OCI-LY7 (cell line): ENCODE measurements around the gene LMO3. TPM values are rescaled to one million over a fixed set of nuclear protein-coding genes. Genes with fewer than 3 reads are reported as not detected.

Experiments used
- BruUV-seq: library from RNA; stranded (reverse); fragments of 400-500 nt; replicated peaks from 2 replicates; lab custom pipeline; 2021; lab: Mats Ljungman, UMichigan
- CTCF ChIA-PET: fragments of 300-600 bp; sonication (Branson Sonifier 250); formaldehyde crosslinking; loops from one replicate; lab custom pipeline; 2022; ENCODE audit warnings: antibody characterized with exemption; ENCODE audit not compliant: unreplicated experiment; lab: Charles Lee
- POLR2A ChIA-PET: fragments of 300-600 bp; sonication (Branson Sonifier 250); formaldehyde crosslinking; loops from one replicate; lab custom pipeline; 2022; ENCODE audit warnings: antibody characterized with exemption; lab: Charles Lee
- DNase-seq: peaks from one replicate; pipeline ENCODE4 v3.0.0-alpha.2; 2015; ENCODE audit warnings: low spot score
- H2AFZ ChIP-seq: fragments of 200-600 bp; sonication (generic), shearing (Covaris generic); 2 replicates; pipeline ENCODE4 v1.6.1; 2014; ENCODE audit warnings: mild to moderate bottlenecking, antibody characterized with exemption, low read length, moderate library complexity
- H3K27ac ChIP-seq: fragments of 200-600 bp; sonication (generic); 2 replicates; pipeline ENCODE4 v1.5.1; 2014; ENCODE audit warnings: mixed run types, low read depth, mild to moderate bottlenecking, moderate library complexity, low read length, inconsistent platforms; ENCODE audit not compliant: poor library complexity, severe bottlenecking
- H3K36me3 ChIP-seq: fragments of 200-600 bp; sonication (generic); 2 replicates; pipeline ENCODE4 v1.6.1; 2014; ENCODE audit warnings: mild to moderate bottlenecking, antibody characterized with exemption, low read length, moderate library complexity, mixed read lengths; ENCODE audit not compliant: insufficient read depth
- H3K4me1 ChIP-seq: fragments of 200-600 bp; sonication (generic); 2 replicates; pipeline ENCODE4 v1.5.1; 2014; ENCODE audit warnings: mild to moderate bottlenecking, low read length; ENCODE audit not compliant: insufficient read depth, poor library complexity, severe bottlenecking
- H3K4me2 ChIP-seq: fragments of 200-600 bp; sonication (generic); 2 replicates; pipeline ENCODE4 v1.6.1; 2014; ENCODE audit warnings: mild to moderate bottlenecking, low read length
- H3K4me3 ChIP-seq: fragments of 200-600 bp; sonication (generic); 2 replicates; pipeline ENCODE4 v1.5.1; 2014; ENCODE audit warnings: mild to moderate bottlenecking, low read depth, low read length; ENCODE audit not compliant: poor library complexity, severe bottlenecking
- H3K79me2 ChIP-seq: fragments of 200-600 bp; sonication (generic); 2 replicates; pipeline ENCODE4 v1.6.1; 2016; ENCODE audit warnings: low read depth, mild to moderate bottlenecking, low read length, moderate library complexity, mixed read lengths; ENCODE audit not compliant: insufficient read depth
- H3K9me2 ChIP-seq: fragments of 200-600 bp; sonication (generic); 2 replicates; pipeline ENCODE4 v1.6.1; 2016; ENCODE audit warnings: mild to moderate bottlenecking, low read length, mixed read lengths; ENCODE audit not compliant: insufficient read depth
- H3K9me3 ChIP-seq: fragments of 200-600 bp; sonication (generic); 2 replicates; pipeline ENCODE4 v1.6.1; 2014; ENCODE audit warnings: mild to moderate bottlenecking, mixed run types, low read length, mixed read lengths
- H4K20me1 ChIP-seq: fragments of 200-600 bp; sonication (generic); 2 replicates; pipeline ENCODE4 v1.6.1; 2014; ENCODE audit warnings: mild to moderate bottlenecking, antibody characterized with exemption, low read length, moderate library complexity, mixed read lengths; ENCODE audit not compliant: insufficient read depth
- EZH2phosphoT487 ChIP-seq: fragments of 200-600 bp; sonication (generic); IDR thresholded peaks from 2 replicates; pipeline ENCODE4 v1.6.1; 2018; ENCODE audit warnings: low read depth, borderline replicate concordance, mild to moderate bottlenecking, mixed run types, antibody characterized with exemption, low read length, moderate library complexity, mixed read lengths
- intact Hi-C: fragments of 100-400 bp; cut with micrococcal nuclease; formaldehyde crosslinking; loops from one replicate; pipeline ENCODE4 v1.10.0; 2022; ENCODE audit not compliant: unreplicated experiment
- total RNA-seq, 2 experiments: library from RNA; depleted of rRNA in 1 of 2; stranded (reverse); fragments of >200 nt in 1 of 2; shearing (Covaris generic) in 1 of 2; gene quantifications; 2 replicates each; pipeline ENCODE4 v1.2.3, GENCODE V29; 2014 to 2022
- TF ChIP-seq, protein P1 (sequence below): fragments of 200-600 bp; sonication (generic); conservative IDR thresholded peaks from 2 replicates; pipeline ENCODE4 v1.5.1; 2014; ENCODE audit warnings: mild to moderate bottlenecking, antibody characterized with exemption, low read length, moderate library complexity, mixed read lengths

The LMO3 gene
- total RNA-seq, 2 experiments from 2014 or later, result 10.6 to 13.1 TPM

DNA sequence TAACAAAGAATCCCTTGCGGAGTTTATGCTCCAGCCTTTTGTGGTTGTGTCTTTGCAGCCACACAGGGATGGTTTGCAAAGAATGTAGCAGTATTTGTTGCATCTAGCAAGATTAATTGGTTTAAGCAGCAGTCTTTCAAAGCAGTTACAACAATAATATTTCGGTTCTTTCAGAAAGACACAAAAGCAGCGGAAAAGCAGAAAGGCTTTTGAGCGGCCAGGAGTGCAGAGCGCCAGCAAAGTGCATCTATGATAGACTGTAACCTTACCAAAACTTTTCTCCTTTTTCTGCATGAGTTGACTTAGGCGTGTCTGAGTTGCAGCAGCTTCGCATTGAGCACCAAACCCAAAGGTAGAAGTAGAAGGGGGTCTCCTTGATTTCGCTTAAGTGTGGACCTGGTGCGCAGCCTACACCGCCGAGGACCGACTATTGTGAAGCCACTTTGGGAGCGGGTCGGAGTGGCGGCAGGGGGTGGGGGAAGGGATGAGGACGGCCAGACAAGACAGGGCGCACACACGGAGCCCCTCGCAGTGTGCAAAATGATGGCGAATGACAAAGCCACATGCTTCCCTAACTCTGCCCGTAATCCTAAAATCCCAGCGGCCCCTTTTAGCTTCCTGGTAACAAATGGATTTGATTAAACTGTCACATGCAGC is 1.2 kb downstream of the LMO3 start:
- Histone ChIP-seq H3K36me3 (peaks cover 6% of the 10 kb centered on the region; the same call in 1 of the 2 replicates), H3K9me3 (no peaks in the 10 kb centered on the region), H3K4me1 (peaks cover 41% of the 10 kb centered on the region), H2AFZ (no peak overlapping the region), H3K27ac (no peak overlapping the region), H4K20me1 (no peaks in the 10 kb centered on the region), H3K4me2 (peak overlapping the region; percentile 80), H3K4me3 (peak overlapping the region; percentile 77), H3K9me2 (no peaks in the 10 kb centered on the region), H3K79me2 (peaks cover 19% of the 10 kb centered on the region; the same call in 1 of the 2 replicates)
- BruUV-seq, result no TSS peak
- no peak for TF ChIP-seq EZH2phosphoT487
- TF ChIP-seq, protein P1, sequence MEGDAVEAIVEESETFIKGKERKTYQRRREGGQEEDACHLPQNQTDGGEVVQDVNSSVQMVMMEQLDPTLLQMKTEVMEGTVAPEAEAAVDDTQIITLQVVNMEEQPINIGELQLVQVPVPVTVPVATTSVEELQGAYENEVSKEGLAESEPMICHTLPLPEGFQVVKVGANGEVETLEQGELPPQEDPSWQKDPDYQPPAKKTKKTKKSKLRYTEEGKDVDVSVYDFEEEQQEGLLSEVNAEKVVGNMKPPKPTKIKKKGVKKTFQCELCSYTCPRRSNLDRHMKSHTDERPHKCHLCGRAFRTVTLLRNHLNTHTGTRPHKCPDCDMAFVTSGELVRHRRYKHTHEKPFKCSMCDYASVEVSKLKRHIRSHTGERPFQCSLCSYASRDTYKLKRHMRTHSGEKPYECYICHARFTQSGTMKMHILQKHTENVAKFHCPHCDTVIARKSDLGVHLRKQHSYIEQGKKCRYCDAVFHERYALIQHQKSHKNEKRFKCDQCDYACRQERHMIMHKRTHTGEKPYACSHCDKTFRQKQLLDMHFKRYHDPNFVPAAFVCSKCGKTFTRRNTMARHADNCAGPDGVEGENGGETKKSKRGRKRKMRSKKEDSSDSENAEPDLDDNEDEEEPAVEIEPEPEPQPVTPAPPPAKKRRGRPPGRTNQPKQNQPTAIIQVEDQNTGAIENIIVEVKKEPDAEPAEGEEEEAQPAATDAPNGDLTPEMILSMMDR, result no peak
- ChIA-PET POLR2A (interaction anchor here (0.5 to 3.0 kb wide), 6 partner anchors 8 to 1389 kb away, joined by 3 to 31 read pairs (median 4); no protein-coding TSS in a partner anchor), CTCF (no interaction called here)
- no peak for DNase-seq
- intact Hi-C loops, result loop anchor here (5.0 kb wide), 2 partner anchors 407 to 617 kb away; no protein-coding TSS in a partner anchor

DNA sequence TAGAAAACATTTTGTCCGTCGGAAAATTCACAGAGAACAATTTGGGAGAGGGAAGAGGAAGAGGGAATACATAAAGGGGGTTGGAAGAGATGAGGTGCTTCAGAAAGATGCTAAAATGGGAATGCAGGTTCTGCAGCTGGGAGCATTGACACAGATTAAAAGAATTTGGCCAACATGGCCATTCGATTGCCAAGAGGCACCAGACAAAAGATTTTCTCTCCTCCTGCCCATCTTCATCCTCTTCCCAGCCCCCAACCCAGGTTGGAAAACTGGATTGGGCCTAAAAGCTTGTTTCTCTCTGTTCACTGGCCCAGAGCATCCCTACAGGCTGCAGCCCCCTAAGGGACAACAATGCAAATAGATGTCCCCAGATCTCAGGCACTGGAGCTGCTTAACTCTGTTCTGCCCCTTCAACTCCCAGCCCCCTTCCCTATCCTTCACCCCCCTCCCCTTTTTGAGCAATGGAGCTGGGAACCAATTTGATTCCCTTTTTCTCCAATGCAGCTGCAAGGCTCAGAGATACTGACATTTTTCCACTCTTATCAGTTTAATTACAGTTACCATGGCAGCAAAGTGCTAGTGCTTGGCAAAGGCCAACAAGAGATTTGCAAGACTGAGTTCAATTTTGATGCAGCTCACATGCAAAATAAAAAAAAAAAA is 1.9 kb downstream of the LMO3 start:
- peaks cover 36% of the 10 kb centered on the region for H3K4me1 ChIP-seq
- DNase-seq, result peak; percentile 11
- intact Hi-C loops, result no loop called here
- H3K9me2 ChIP-seq, result no peaks in the 10 kb centered on the region
- peak overlapping the region; percentile 80 for H3K4me2 ChIP-seq
- H3K4me3 ChIP-seq, result peak overlapping the region; percentile 77
- no peak for TF ChIP-seq EZH2phosphoT487
- TF ChIP-seq, protein P1, result no peak
- no TSS peak for BruUV-seq
- peaks cover 13% of the 10 kb centered on the region; the same call in 1 of the 2 replicates for H3K36me3 ChIP-seq
- no peak overlapping the region for H2AFZ ChIP-seq
- ChIA-PET CTCF (no interaction called here), POLR2A (interaction anchor here (0.5 to 2.9 kb wide), 6 partner anchors 9 to 1389 kb away, joined by 3 to 12 read pairs (median 4); no protein-coding TSS in a partner anchor)
- H3K9me3 ChIP-seq, result no peaks in the 10 kb centered on the region
- H3K79me2 ChIP-seq, result peaks cover 19% of the 10 kb centered on the region; the same call in 1 of the 2 replicates
- H4K20me1 ChIP-seq, result no peaks in the 10 kb centered on the region
- no peak overlapping the region for H3K27ac ChIP-seq
